ENCODE data around the gene NEXN.

GRCh38 chr1:77942400-77943140, 54.1 kb downstream of the NEXN start:
- TF ChIP-seq EGR1 (IDR thresholded peaks at IDR 0.05; ENCODE audit: low read depth in 2 of 2) (no peak), RAD21 (IDR thresholded peaks at IDR 0.05) (no peak), CTCF (IDR thresholded peaks at IDR 0.05; ENCODE audit: low read depth, low read length, missing input control) (no peak), ATF3 (IDR thresholded peaks at IDR 0.05) (no peak), GABPA (IDR thresholded peaks at IDR 0.05 in 1 of 2, conservative IDR thresholded peaks at IDR 0.05 in 1 of 2) (no peak), MAX (IDR thresholded peaks at IDR 0.05) (no peak), RXRA (IDR thresholded peaks at IDR 0.05) (no peak), REST (IDR thresholded peaks at IDR 0.05) (no peak), YY1 (IDR thresholded peaks at IDR 0.05) (no peak), JUND (IDR thresholded peaks at IDR 0.05) (no peak)

All from liver (tissue), 3 donors.